Loucy (cell line): Measurements from ENCODE around the gene AGAP3.

Experiments
- CTCF ChIP-seq: fragments of 200-600 bp; sonication (generic); conservative IDR thresholded peaks from 2 replicates; pipeline ENCODE4 v1.5.1; 2014; ENCODE audit warnings: mild to moderate bottlenecking, antibody characterized with exemption, low read length
- EZH2phosphoT487 ChIP-seq: fragments of 200-600 bp; IDR thresholded peaks from 2 replicates; pipeline ENCODE4 v1.6.1; 2018; ENCODE audit warnings: antibody characterized with exemption, mild to moderate bottlenecking, moderate library complexity, borderline replicate concordance

- no peak for TF ChIP-seq CTCF
- TF ChIP-seq EZH2phosphoT487: no peak
Observed at GRCh38 chr7:151115836-151116418, 29.7 kb downstream of the AGAP3 start.
